Measurements from ENCODE around the gene CD22. TPM values are rescaled to one million over a fixed set of nuclear protein-coding genes. Genes with fewer than 3 reads are reported as not detected.

Gene CD22
- total and polyA plus RNA-seq, 10 of the 15 experiments (the other 5 are each of a cell fraction or from before 2014, with no cell fraction given), result 23.0 to 344 (median 181) TPM

DNA sequence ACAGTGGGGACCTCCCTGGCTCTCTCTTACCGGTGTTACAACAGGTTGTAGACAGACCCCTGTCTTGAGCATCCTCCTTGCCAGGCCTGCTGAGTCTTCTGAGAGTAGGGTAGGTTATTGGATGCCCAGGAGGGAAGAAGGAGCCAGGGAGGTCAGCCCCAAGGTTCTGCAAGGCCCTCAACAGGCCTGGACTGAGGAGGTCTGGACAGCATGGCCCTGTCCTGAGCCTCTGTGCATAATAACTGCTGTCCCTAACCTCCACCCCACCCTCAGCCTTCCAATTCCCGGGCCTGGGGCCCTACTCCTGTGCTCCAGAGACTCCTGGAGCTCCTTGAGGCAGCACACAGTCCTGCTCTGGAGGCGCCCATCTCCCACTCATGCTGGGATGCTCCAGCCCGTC, 336 bp downstream of the CD22 start (continued):
- TF ChIP-seq BHLHE40 (IDR thresholded peaks at IDR 0.05; ENCODE audit: borderline replicate concordance in 1 of 2, low read depth in 2 of 2, low read length in 1 of 2), result no peak
- no peak for TF ChIP-seq BCL11A (IDR thresholded peaks at IDR 0.05; ENCODE audit: low read depth, low read length)
- TF ChIP-seq ZNF274 (IDR thresholded peaks at IDR 0.05; ENCODE audit: insufficient read depth, insufficient read length), result no peak
- no peak for TF ChIP-seq ZZZ3 (IDR thresholded peaks at IDR 0.05; ENCODE audit: control insufficient read depth, insufficient read length, low read depth)
- no peak for TF ChIP-seq EGR1 (IDR thresholded peaks at IDR 0.05; ENCODE audit: borderline replicate concordance in 1 of 2, low read depth in 2 of 2, low read length in 2 of 2)
- TF ChIP-seq, protein P1, sequence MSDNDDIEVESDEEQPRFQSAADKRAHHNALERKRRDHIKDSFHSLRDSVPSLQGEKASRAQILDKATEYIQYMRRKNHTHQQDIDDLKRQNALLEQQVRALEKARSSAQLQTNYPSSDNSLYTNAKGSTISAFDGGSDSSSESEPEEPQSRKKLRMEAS (IDR thresholded peaks at IDR 0.05; ENCODE audit: low read depth, low read length), result 0 out of 2 replicates have a peak, but pooled peaks have one; percentile 30
- TF ChIP-seq RELA (IDR thresholded peaks at IDR 0.05; ENCODE audit: borderline replicate concordance, partially characterized antibody), result no peak
- TF ChIP-seq MXI1 (IDR thresholded peaks at IDR 0.05; ENCODE audit: low read depth, low read length), result 0 out of 2 replicates have a peak, but pooled peaks have one; percentile 17
- no peak for TF ChIP-seq ASH2L (IDR thresholded peaks at IDR 0.05; ENCODE audit: borderline replicate concordance, low read depth)
- TF ChIP-seq CREB1 (IDR thresholded peaks at IDR 0.05; ENCODE audit: low read depth), result no peak
- TF ChIP-seq CEBPB (IDR thresholded peaks at IDR 0.05; ENCODE audit: borderline replicate concordance in 1 of 2, low read depth in 2 of 2, low read length in 2 of 2), result no peak
- peak; percentile 72 for TF ChIP-seq POLR2A (IDR thresholded peaks at IDR 0.05; ENCODE audit: low read depth, low read length)
- TF ChIP-seq POU2F2 (IDR thresholded peaks at IDR 0.05; ENCODE audit: borderline replicate concordance, low read depth, low read length), result no peak
- peak; percentile 72 for TF ChIP-seq SMAD5 (IDR thresholded peaks at IDR 0.05; ENCODE audit: low read depth)
